GM21447 (cell line): ENCODE data around the gene PALMD.

Experiments used
- ATAC-seq: cut with Tn5 transposase; IDR thresholded peaks from one replicate; pipeline ENCODE4 v1.9.1; 2021; ENCODE audit not compliant: unreplicated experiment

Gene PALMD, protein sequence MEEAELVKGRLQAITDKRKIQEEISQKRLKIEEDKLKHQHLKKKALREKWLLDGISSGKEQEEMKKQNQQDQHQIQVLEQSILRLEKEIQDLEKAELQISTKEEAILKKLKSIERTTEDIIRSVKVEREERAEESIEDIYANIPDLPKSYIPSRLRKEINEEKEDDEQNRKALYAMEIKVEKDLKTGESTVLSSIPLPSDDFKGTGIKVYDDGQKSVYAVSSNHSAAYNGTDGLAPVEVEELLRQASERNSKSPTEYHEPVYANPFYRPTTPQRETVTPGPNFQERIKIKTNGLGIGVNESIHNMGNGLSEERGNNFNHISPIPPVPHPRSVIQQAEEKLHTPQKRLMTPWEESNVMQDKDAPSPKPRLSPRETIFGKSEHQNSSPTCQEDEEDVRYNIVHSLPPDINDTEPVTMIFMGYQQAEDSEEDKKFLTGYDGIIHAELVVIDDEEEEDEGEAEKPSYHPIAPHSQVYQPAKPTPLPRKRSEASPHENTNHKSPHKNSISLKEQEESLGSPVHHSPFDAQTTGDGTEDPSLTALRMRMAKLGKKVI

GRCh38 chr1:99645699-99646531, at the start of gene PALMD:
PALMD (plus strand) TSS chr1:99646113; CDS start chr1:99646318, 205 bp downstream.
- ATAC-seq, result no peak

DNA sequence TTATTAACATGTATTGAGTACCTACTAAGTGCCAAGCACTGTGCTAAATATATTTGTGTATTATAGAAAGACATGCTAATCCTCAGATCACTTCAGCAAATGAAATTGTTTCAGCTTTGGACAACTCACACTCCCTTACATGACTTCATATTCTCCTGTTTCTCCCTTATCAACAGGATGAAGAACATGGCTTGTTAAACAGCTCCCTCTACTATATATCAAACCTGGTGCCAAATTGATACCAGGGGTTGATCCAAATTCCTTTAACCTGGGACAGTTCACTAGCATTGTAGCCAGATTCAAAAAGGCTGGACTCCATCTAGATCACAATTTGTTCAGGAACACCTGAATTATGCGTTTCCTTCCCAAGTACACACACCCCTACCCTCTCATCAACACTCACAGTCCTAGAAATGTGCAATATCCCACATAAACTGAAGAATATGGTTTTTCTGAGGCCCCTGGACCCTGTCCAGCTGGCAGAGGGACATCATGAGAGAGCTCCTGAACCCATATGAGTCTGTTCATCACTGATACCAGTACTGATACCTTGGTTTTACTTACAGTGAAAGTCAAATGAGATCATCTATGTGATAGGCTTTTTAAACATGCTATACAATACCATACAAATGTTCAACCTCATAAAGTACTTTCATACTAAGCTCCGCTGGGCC, 47.0 kb upstream of the PALMD start:
- no peak for ATAC-seq

GRCh38 chr1:99599678-99600175, 46.2 kb upstream of the PALMD start:
- no peak for ATAC-seq

DNA sequence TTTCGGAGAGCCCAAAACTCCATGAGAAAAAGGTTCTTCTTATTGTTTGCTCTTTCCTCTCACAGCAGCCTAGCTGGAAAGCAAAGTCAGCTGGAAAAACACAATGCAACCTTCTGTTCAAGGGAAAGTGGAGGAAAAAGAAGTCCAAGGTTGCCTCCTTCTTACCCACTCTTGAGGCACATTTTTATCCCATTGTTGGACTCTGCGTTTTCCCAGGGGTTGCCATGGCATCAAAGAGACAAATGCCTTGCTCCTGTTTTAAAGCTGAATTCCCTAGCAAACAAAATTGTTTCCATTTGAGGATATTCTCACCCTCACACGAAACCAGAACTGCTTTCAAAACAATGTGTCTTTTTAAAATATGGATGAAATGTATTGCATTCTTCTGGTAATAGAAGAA, 45.1 kb upstream of the PALMD start:
- ATAC-seq, result no peak

DNA sequence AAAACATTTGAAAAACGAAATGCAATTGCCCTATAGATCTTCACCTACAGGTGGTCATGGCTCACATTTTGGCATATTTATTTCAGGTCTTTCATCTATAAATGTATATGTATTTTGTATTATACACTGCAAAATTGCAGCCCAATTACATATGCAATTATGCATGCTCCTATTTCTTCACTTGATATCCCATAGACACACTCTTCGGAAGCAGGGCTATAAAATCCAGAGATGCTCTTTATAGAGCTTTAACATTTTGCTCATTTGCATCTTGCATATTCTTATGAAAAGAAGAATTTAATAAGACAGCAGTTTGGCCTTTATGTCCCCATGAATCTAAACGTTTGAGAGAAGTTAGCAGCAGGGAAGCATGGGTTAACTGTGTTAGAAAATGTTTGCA, 44.7 kb upstream of the PALMD start:
- no peak for ATAC-seq

- no peak for ATAC-seq
These were observed 44.1 kb upstream of the PALMD start for GRCh38 chr1:99601709-99602403.

GRCh38 chr1:99602404-99602969, 43.4 kb upstream of the PALMD start:
- no peak for ATAC-seq

DNA sequence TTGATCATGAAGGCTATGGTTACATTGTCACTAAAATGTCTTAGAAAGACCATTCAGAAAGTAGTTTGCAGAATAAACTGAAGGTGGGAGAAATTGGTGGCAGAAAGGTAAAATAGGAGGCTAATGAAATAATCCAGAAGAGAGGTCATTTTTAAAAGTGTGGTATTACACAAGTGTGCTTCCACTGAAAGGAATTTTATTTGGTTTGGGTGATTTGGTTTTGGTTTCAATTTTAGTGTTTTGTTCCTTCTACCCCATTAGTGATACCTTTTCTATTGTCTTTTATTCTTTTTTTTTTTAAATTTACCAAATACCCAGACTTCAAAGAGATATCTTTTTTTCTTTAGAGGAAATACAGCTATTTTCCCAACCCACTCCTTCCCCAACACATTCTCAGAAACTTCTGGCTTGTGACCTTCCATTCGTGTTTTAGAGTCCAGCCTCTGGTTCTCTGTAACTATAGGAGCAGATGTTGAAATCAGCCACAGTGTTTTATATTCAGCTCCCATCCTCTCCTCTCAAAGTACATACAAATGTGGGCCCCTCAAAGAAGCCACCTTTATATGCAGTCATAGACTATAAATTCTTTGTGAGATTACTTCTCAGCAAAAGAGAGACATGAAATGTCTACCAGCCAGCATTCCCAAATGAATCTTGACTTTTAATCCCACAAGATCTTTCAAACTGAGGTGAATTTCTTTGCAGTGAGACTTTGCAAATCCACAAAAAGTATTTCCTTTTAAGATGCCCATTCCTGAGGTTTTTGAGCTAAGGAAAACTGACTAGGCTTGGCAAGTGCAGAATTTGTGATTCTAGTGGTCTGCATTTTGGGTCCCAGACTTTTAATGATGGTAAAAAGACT, 42.0 kb upstream of the PALMD start:
- no peak for ATAC-seq

- ATAC-seq, result no peak
These were observed 39.6 kb upstream of the PALMD start for GRCh38 chr1:99606306-99606705.

- ATAC-seq, result no peak
These were observed 38.3 kb upstream of the PALMD start for GRCh38 chr1:99607590-99607989.

- ATAC-seq, result no peak
These were observed 37.9 kb upstream of the PALMD start for GRCh38 chr1:99608058-99608457.

GRCh38 chr1:99613716-99614115, 32.2 kb upstream of the PALMD start:
- ATAC-seq, result no peak

GRCh38 chr1:99614728-99615127, 31.2 kb upstream of the PALMD start:
- no peak for ATAC-seq

DNA sequence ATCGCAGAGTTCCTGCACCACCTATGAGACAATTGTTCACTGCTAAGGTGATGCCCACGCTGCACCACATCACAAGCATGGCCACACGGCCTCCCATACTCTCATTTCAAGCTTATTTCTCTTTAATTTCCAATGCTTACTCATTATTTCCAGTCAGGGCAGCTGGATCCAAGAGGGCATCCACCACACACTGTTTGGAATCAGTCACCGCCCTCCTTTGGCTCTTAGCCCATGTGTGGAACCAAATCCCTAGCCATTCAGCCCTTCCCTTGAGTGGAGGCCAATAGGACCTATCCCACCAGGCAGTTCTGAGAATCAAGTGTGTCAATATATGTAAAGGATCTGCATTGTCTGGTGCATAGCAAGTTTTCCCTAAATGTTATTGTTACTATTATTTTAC, 26.3 kb upstream of the PALMD start:
- no peak for ATAC-seq

DNA sequence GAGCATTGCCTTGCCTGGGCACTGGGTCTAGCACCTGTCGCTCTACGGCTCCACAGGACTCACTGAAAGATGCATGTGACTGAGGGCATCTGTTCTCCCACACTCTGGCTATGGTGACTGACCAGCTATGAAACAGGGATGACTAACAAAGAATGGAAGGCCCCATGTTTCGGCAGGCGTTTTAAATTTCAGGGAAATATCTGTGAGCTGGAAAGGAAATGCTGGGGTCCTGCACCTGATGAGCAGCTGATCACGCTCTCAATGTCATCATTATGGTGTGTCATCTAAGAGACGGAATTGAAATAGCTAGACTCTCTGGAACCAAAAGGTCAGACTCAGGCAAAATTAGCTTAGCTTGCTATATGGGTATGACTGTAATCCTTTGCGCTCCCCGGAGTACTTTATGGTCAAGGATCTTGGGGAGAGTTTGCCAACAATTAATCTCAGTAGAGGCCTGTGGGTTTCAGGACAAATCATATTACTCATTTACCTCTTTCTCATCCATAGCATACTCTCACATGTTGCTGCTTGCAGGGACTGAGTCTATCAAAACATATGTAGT, 24.5 kb upstream of the PALMD start:
- no peak for ATAC-seq

- no peak for ATAC-seq
These were observed 23.1 kb upstream of the PALMD start for GRCh38 chr1:99622702-99623347.

GRCh38 chr1:99623554-99623953, 22.4 kb upstream of the PALMD start:
- ATAC-seq, result no peak

DNA sequence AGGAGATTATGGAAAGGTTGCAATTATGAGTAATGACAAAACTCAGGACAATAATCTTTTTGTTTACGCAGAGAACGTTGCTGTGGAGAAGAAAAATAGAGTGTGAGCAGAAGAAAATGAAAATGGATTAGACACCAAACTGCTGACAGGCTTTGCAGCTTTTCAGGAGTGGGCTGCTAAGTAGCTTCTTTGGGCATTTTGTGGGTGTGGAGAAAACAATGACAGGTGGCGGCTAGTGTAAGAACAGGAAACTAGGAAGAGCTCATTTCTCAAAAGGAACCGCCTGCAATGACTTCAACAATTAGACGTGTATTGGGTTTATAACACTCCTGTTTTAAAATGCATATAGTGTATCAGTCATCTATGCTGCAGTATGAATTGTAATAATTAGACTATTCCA, 18.3 kb upstream of the PALMD start:
- ATAC-seq, result no peak
